Heart right ventricle (tissue), 16 donors: ENCODE results near the gene PEAK1. TPM values are rescaled to one million over a fixed set of nuclear protein-coding genes. Genes with fewer than 3 reads are reported as not detected.
A peak's percentile ranks its signal among the peaks of the same experiment; 100 is the strongest.
"Not testable (repeated sequence)": the region's sequence is repeated elsewhere in the genome, so short reads cannot be mapped to it uniquely, and the experiment has no call there.

Experiments used
- ATAC-seq, 8 donors: fragments of 200-7000 bp; cut with Tn5 transposase; one replicate each; pipeline ENCODE4 v1.9.1; 2020; ENCODE audit warnings: mild to moderate bottlenecking in 8 of 8, moderate library complexity in 8 of 8, moderate number of reproducible peaks in 1 of 8
- DNase-seq, 2 donors: peaks; one replicate each; pipeline ENCODE4 v3.0.0-alpha.2; 2020
- H3K27ac ChIP-seq, 10 donors: fragments of 200-600 bp; sonication (generic) in 2 of 10; one replicate each; pipeline versions ENCODE4 v1.5.0 to v1.8.0; 2020 to 2022; ENCODE audit warnings: mild to moderate bottlenecking in 3 of 10
- H3K27me3 ChIP-seq, 7 donors: fragments of 200-600 bp; one replicate each; pipeline ENCODE4 v1.8.0; 2021 to 2022; ENCODE audit warnings: mild to moderate bottlenecking in 2 of 7
- H3K36me3 ChIP-seq, 9 donors: fragments of 200-600 bp; sonication (generic) in 1 of 9; one replicate each; pipeline versions ENCODE4 v1.5.0 to v1.8.0; 2020 to 2022; ENCODE audit warnings: mild to moderate bottlenecking in 2 of 9
- H3K4me1 ChIP-seq, 9 donors: fragments of 200-600 bp; sonication (generic) in 1 of 9; one replicate each; pipeline versions ENCODE4 v1.5.0 to v1.8.0; 2020 to 2022; ENCODE audit warnings: mild to moderate bottlenecking in 4 of 9
- H3K4me3 ChIP-seq, 10 donors: fragments of 200-600 bp; sonication (generic) in 2 of 10; one replicate each; pipeline versions ENCODE4 v1.5.0 to v1.8.0; 2020 to 2022; ENCODE audit warnings: mild to moderate bottlenecking in 7 of 10, moderate library complexity in 2 of 10
- H3K9me3 ChIP-seq, 11 donors: fragments of 200-600 bp in 10 of 11; sonication (generic) in 2 of 11; one replicate each; pipeline versions ENCODE4 v1.5.0 to v1.8.0; 2013 to 2022; ENCODE audit warnings: mild to moderate bottlenecking in 2 of 11, control low read depth in 1 of 11, moderate library complexity in 1 of 11
- WGBS, 2 donors: extraction: QIAGEN DNeasy Blood & Tissue Kit; methylation state at CpG; one replicate each; pipeline ENCODE4 v1.1.7; 2013; ENCODE audit warnings: inconsistent platforms in 1 of 2; 5-methylcytosine and 5-hydroxymethylcytosine counted together
- intact Hi-C, 10 donors: fragments of 100-400 bp; cut with DNase I; formaldehyde crosslinking; loops; one replicate each; pipeline versions ENCODE4 v1.11.1 to v1.14.2; 2022
- polyA plus RNA-seq, 2 donors: library from polyadenylated mRNA; stranded (reverse); fragments of 200-250 nt; gene quantifications; one replicate each; pipeline ENCODE4 v1.2.3, GENCODE V29; 2013
- total RNA-seq, 10 donors: library from RNA; stranded (reverse); fragmentation: NEBNext Ultra II Directional in 3 of 10; extraction: Animal tissue kit (Norgen Biotek cat#: 25700) in 3 of 10; gene quantifications; one replicate each; pipeline versions ENCODE4 v1.2.1 to v1.2.4, GENCODE V29; 2021 to 2023
- TF ChIP-seq, protein P1 (sequence below), 9 donors: fragments of 200-600 bp; sonication (generic) in 2 of 9; IDR thresholded peaks; one replicate each; pipeline versions ENCODE4 v1.5.0 to v1.8.0; 2021 to 2022; ENCODE audit warnings: antibody characterized with exemption in 9 of 9, mild to moderate bottlenecking in 5 of 9, moderate library complexity in 1 of 9
- donor health status: Arrhythmogenic right ventricular cardiomyopathy.
- donor health status: ischemic (EF 13 %, LVEDD 7.1; RV severe dilation, severe dysfunction).
- donor health status: healthy with polysubstance abuse.
- donor health status: DM: no; HTN: yes; CAD: no.
- donor health status: DM: no; HTN: no; CAD: no.
- donor health status: ischemic (EF 25% LVEDD 6.9; RV normal size, moderate dysfunction).
- donor health status: ischemic (EF 25% LVEDD 5.7; RV mildly dilated, moderate dysfunction).
- donor health status: healthy.
- donor health status: DM: yes; HTN: yes; CAD: no.
- donor health status: Ischemic cardiomyopathy.
- donor health status: ischemic (EF 35%, LVEDD 5.7; RV mildly dilated, moderate dysfunction).
- donor health status: nonischemic (EF 11% LVEDD 7.7; RV severe dilation, severe dysfunction).
- donor health status: DM: yes; HTN: yes; CAD: no.
- donor health status: PGD.
- donor health status: ischemic (EF 29% LVEDD 5.4; RV normal size, mild dysfunction).
- donor health status: nonischemic (EF 23%, LVEDD 6.1; RV moderate dilation, normal function).

PEAK1 gene
- total and polyA plus RNA-seq, 12 donors = 7.0 to 146 (median 90.8) TPM

DNA sequence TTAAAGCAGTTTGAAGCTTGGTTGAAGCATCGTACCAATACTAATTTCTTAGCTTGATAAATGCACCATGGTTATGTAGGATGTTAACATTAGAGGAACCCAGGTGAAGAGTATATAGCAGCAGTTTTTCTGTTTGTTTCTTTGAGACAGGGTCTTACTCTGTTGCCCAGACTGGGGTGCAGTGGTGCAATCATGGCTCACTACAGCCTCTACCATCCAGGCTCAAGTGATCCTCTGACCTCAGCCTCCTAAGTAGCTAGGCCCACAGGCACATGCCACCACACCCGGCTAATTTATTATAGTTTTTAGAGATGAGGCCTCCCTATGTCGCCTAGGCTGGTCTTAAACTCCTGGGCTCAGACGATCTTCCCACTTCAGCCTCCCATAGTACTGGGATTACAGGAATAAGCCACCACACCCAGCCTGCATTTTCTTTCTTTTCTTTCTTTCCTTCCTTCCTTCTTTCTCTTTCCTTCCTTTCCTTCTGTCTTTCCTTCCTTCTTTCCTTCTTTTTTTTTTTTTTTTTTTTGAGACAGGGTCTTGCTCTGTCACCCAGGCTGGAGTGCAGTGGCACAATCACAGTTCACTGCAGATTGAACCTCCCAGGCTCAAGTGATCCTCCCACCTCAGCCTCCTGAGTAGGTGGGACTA lies 6.1 kb downstream of the PEAK1 start:
- Histone ChIP-seq H3K9me3 (no peaks in the 10 kb centered on the region), H3K27me3 (no peaks in the 10 kb centered on the region), H3K36me3 (no peaks in the 10 kb centered on the region), H3K27ac (peak overlapping the region in 1 of 10 donors; percentile 32), H3K4me1 (peaks cover 7 to 96% (median 65%) of the 10 kb centered on the region in 9 donors), H3K4me3 (no peak overlapping the region)
- TF ChIP-seq, protein P1, sequence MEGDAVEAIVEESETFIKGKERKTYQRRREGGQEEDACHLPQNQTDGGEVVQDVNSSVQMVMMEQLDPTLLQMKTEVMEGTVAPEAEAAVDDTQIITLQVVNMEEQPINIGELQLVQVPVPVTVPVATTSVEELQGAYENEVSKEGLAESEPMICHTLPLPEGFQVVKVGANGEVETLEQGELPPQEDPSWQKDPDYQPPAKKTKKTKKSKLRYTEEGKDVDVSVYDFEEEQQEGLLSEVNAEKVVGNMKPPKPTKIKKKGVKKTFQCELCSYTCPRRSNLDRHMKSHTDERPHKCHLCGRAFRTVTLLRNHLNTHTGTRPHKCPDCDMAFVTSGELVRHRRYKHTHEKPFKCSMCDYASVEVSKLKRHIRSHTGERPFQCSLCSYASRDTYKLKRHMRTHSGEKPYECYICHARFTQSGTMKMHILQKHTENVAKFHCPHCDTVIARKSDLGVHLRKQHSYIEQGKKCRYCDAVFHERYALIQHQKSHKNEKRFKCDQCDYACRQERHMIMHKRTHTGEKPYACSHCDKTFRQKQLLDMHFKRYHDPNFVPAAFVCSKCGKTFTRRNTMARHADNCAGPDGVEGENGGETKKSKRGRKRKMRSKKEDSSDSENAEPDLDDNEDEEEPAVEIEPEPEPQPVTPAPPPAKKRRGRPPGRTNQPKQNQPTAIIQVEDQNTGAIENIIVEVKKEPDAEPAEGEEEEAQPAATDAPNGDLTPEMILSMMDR (IDR thresholded peaks at IDR 0.05) = no peak
- ATAC-seq = no peak
- 86 to 94% methylated on average over 4 of the region's 4 CpGs for WGBS, 2 donors
- no peak for DNase-seq
- intact Hi-C loops = loop anchor here in 6 of 10 donors (5.0 to 10.0 kb wide), 8 partner anchors 81 to 299 kb away; no protein-coding TSS in a partner anchor

DNA sequence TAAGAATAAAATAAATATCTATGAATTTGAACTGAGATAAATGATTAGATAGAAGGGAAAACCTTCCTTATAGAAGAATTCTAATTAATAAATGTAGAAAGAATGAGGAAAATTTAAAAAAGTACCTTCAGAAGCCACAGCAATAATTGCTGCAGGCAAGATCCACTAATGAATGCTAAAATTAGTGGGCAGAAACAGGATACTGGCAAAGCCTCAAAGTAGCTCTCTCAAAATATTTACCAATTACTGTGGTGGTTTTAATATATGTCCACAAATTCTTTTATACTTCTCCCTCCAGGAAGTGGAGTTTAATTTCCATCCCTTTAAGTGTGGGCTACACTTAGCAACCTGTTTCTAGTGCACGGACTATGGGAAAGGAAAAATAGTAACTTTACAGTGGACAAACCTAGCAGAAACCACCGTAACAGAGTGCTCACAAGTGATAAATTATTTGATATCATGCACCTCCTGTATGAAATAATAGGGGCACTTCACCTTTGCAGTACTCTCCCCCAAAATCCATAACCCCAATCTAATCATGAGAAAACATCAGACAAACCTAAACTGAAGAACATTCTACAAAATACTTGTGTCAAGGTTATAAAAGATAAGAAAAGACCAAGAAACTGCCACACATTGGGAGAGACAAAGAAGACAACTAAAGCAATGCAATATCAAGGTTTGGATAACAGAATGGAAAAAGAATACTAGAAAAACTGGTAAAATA lies 6.8 kb downstream of the PEAK1 start:
- Histone ChIP-seq H3K4me3 (no peak overlapping the region), H3K36me3 (no peaks in the 10 kb centered on the region), H3K27ac (peak overlapping the region in 1 of 10 donors; percentile 32), H3K27me3 (no peaks in the 10 kb centered on the region), H3K9me3 (no peaks in the 10 kb centered on the region), H3K4me1 (peaks cover 7 to 92% (median 60%) of the 10 kb centered on the region in 9 donors)
- intact Hi-C loops = loop anchor here in 6 of 10 donors (5.0 to 10.0 kb wide), 8 partner anchors 82 to 298 kb away; no protein-coding TSS in a partner anchor
- DNase-seq (no peak), ATAC-seq (no peak)
- TF ChIP-seq, protein P1 (IDR thresholded peaks at IDR 0.05) = no peak
- 23 to 39% methylated on average over 2 of the region's 2 CpGs for WGBS, 2 donors

DNA sequence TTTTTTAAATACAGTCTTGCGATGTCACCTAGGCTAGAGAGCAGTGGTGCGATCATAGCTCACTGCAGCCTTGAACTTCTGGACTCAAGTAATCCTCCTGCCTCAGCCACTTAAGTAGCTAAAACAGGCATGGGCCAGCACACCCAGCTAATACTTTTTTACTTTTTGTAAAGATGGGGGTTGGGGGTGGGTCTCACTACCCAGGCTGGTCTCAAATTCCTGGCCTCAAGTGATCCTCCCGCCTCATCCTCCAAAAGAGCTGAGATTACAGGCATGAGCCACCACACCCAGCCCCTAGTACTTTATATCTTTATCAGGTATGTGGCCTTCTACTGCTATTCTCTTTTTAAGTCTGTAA lies 8.3 kb downstream of the PEAK1 start:
- WGBS, 2 donors = 94% methylated on average over 3 of the region's 3 CpGs
- no peak for DNase-seq
- Histone ChIP-seq H3K4me3 (no peak overlapping the region), H3K4me1 (peaks cover 7 to 77% (median 50%) of the 10 kb centered on the region in 9 donors), H3K9me3 (peaks cover 0 to 9% (median 0%) of the 10 kb centered on the region in 11 donors), H3K27me3 (no peaks in the 10 kb centered on the region), H3K27ac (no peak overlapping the region), H3K36me3 (no peaks in the 10 kb centered on the region)
- intact Hi-C loops = loop anchor here in 6 of 10 donors (5.0 to 10.0 kb wide), 8 partner anchors 83 to 297 kb away; no protein-coding TSS in a partner anchor
- TF ChIP-seq, protein P1 (IDR thresholded peaks at IDR 0.05) = no peak
- ATAC-seq = no peak

DNA sequence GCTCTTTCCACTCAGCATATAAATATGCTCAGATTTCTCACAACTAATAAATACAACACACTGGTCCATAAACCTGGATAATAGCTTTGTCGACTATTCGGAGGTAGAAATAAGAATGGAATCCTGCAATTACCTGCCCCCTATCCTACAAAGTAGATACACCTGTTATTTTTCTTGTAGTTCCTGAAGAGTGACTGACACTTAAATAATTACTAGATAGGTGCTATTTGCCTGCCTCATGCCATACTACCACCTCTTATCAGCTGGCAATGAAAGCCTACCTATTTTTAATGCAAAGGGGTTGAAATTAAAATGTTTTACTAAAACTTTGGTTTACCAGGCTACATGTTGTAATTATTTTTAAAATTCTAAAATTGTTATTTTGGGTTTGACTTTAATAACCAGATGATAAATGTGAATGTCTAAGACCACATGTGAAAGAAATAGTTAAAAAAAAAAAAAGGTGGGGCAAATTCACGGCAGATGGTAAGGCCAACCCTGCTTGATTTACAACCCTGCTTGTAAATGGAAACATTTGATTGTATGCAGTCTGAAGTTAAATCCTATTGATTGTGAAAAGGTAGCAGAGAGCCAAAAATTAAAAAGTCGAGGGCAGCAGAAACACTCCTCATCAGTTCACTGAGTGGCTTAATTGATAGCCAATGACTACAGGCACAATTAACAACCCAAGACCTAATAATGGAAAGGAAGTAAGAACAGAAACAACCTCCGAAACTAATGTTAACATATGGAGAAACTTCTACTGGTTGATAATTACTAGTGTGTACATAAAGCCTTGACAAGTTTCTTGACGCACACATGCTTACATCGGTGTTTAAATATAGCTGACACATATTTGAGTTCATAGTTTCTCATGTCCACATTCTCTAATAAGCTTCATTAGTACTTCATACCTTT lies 8.9 kb downstream of the PEAK1 start:
- TF ChIP-seq, protein P1 (IDR thresholded peaks at IDR 0.05) = no peak
- ATAC-seq = no peak
- H3K27me3 ChIP-seq = no peaks in the 10 kb centered on the region
- peaks cover 7 to 75% (median 44%) of the 10 kb centered on the region in 9 donors for H3K4me1 ChIP-seq
- DNase-seq = no peak
- 68 to 71% methylated on average over 7 of the region's 7 CpGs for WGBS, 2 donors
- peaks cover 0 to 11% (median 0%) of the 10 kb centered on the region in 11 donors for H3K9me3 ChIP-seq
- no peak overlapping the region for H3K27ac ChIP-seq
- H3K4me3 ChIP-seq = no peak overlapping the region
- no peaks in the 10 kb centered on the region for H3K36me3 ChIP-seq
- intact Hi-C loops = loop anchor here in 6 of 10 donors (5.0 to 10.0 kb wide), 8 partner anchors 84 to 296 kb away; no protein-coding TSS in a partner anchor

DNA sequence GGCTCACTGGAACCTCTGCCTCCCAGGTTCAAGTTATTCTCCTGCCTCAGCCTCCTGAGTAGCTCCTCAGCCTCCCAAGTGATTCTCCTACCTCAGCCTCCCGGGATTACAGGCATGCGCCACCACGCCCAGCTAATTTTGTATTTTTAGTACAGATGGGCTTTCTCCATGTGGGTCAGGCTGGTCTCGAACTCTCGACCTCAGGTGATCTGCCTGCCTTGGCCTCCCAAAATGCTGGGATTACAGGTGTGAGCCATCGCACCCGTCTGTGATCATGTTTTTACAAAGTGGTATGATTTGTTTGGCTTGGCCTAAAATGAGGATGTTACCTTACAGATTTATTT lies 9.8 kb downstream of the PEAK1 start:
- intact Hi-C loops = loop anchor here in 6 of 10 donors (5.0 to 10.0 kb wide), 8 partner anchors 85 to 295 kb away; no protein-coding TSS in a partner anchor
- not testable (repeated sequence) for H3K4me3 ChIP-seq, DNase-seq, ATAC-seq, H3K36me3 ChIP-seq, H3K27me3 ChIP-seq
- 90 to 94% methylated on average over 7 of the region's 7 CpGs for WGBS, 2 donors
- Histone ChIP-seq H3K27ac (peak overlapping the region in 2 of 10 donors; percentile 8 to 57), H3K4me1 (peaks cover 2 to 75% (median 46%) of the 10 kb centered on the region in 9 donors), H3K9me3 (peaks cover 0 to 11% (median 0%) of the 10 kb centered on the region in 11 donors)
